ENCODE measurements around the gene PPP1R13B. TPM values are rescaled to one million over a fixed set of nuclear protein-coding genes. Genes with fewer than 3 reads are reported as not detected.

PPP1R13B gene
- total and polyA plus RNA-seq, 8 donors, result 20.9 to 33.9 (median 26.9) TPM

DNA sequence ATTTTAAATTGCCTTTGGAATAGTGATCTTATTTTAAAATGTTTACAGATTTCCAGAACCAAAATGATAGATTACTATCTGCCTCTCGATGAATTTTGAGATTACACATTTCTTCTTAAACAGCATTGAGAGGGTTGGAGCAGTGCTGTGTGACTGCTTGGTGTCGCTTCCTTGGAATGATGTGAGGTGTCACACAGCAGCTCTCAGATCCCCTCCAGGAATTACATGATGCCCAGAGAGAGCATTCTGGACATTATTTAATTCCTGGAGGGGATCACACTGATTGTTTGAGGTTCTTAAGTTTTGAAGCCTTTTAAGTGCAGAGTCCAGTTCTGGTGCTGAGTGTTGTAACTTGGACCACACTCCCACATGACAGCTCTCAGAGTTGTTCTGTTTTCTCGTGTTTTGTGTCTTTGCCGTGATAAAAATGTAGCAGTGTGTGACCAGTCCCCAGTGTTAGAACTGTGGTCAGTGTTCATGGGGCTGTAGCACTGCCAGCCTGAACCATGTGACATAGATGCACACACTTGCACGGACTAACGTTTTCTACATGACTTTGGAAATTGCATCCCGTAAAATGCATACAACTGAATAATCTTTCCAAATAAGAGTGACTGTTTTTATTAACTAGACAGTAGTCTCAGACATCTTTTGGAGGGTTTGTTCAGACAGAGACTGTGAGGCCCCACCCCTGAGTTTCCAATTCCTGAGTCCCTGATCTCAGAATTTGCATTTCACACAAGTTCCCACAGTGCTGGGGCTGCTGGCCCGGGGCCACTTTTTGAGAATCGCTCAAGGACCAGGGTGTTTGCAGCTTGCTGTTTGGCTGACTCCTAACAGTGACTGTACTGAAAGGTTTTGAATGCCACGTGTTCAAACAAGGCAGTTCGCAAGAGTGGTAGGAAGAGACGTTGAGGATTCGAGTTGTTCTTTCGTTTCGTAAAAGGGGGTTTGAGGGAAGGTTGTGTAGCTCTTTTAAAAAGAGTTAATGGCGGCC lies 158.2 kb downstream of the PPP1R13B start:
- Histone ChIP-seq H3K27me3 (no peaks in the 10 kb centered on the region), H3K36me3 (peaks cover 0 to 37% (median 15%) of the 10 kb centered on the region in 3 donors), H3K9me3 (no peaks in the 10 kb centered on the region), H3K4me1 (peaks cover 0 to 6% (median 0%) of the 10 kb centered on the region in 3 donors), H3K27ac (no peak overlapping the region), H3K4me3 (no peak overlapping the region)
- WGBS, 2 donors, result 42 to 54% methylated on average over 16 of the region's 16 CpGs
- TF ChIP-seq, protein P1, sequence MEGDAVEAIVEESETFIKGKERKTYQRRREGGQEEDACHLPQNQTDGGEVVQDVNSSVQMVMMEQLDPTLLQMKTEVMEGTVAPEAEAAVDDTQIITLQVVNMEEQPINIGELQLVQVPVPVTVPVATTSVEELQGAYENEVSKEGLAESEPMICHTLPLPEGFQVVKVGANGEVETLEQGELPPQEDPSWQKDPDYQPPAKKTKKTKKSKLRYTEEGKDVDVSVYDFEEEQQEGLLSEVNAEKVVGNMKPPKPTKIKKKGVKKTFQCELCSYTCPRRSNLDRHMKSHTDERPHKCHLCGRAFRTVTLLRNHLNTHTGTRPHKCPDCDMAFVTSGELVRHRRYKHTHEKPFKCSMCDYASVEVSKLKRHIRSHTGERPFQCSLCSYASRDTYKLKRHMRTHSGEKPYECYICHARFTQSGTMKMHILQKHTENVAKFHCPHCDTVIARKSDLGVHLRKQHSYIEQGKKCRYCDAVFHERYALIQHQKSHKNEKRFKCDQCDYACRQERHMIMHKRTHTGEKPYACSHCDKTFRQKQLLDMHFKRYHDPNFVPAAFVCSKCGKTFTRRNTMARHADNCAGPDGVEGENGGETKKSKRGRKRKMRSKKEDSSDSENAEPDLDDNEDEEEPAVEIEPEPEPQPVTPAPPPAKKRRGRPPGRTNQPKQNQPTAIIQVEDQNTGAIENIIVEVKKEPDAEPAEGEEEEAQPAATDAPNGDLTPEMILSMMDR (IDR thresholded peaks at IDR 0.05), result no peak
- peak; percentile 74 to 82 (median 76) for ATAC-seq
- no peak for FAIRE-seq
- intact Hi-C loops (cut with DNase I), result no loop called here
- peak in 2 of 6 donors; percentile 45 to 59 for DNase-seq

DNA sequence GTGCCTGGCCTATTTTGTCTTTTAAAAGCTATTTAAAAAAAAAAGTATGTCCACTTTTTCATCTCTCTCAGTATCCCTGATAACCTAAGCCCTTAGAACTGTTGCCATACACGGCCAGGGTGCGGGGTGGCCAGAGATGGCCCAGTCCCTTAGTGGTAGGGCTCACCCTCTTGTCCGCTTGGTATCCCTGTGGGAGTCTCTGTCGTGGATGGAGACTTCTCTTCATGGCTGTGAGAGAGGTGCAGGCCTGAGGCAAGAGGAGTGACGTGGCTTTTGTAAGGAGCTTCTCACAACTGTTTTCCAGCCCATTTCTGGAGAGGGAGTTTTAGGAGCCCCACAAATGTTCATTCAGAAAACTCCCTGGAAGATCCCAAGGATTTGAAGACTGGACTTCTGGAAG lies 158.9 kb downstream of the PPP1R13B start:
- ATAC-seq, result no peak
- Histone ChIP-seq H3K27me3 (no peaks in the 10 kb centered on the region), H3K4me1 (peaks cover 0 to 6% (median 0%) of the 10 kb centered on the region in 3 donors), H3K9me3 (no peaks in the 10 kb centered on the region), H3K36me3 (peaks cover 0 to 35% (median 9%) of the 10 kb centered on the region in 3 donors), H3K27ac (no peak overlapping the region), H3K4me3 (no peak overlapping the region)
- TF ChIP-seq, protein P1 (IDR thresholded peaks at IDR 0.05), result no peak
- no peak for FAIRE-seq
- WGBS, 2 donors, result 92 to 93% methylated on average over 5 of the region's 5 CpGs
- intact Hi-C loops (cut with DNase I), result no loop called here
- no peak for DNase-seq

DNA sequence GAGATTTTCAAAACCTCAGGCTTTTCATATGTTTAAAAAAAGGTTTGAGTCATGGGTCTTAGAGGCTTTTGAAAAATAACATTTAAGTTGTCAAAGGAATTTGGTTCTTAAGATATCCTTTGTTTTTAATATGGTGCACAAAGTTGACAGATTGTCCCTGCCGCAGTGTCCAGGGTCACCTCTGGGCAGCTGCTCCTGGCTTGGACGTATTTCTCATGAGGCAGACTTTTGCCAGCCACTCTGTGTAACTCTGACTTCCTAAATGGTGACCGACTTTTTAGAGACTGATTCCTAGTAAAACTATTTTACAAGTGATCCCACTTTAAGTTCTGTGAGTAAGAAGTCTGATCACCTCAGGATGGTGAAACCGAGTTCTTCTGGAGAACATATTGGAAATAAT lies 159.7 kb downstream of the PPP1R13B start:
- no peak for ATAC-seq
- FAIRE-seq, result no peak
- Histone ChIP-seq H3K36me3 (peaks cover 0 to 41% (median 13%) of the 10 kb centered on the region in 3 donors), H3K4me1 (peaks cover 0 to 6% (median 0%) of the 10 kb centered on the region in 3 donors), H3K4me3 (no peak overlapping the region), H3K27me3 (no peaks in the 10 kb centered on the region), H3K9me3 (no peaks in the 10 kb centered on the region), H3K27ac (no peak overlapping the region)
- DNase-seq, result no peak
- 89 to 91% methylated on average over 4 of the region's 4 CpGs for WGBS, 2 donors
- intact Hi-C loops (cut with DNase I), result no loop called here
- TF ChIP-seq, protein P1 (IDR thresholded peaks at IDR 0.05), result no peak

DNA sequence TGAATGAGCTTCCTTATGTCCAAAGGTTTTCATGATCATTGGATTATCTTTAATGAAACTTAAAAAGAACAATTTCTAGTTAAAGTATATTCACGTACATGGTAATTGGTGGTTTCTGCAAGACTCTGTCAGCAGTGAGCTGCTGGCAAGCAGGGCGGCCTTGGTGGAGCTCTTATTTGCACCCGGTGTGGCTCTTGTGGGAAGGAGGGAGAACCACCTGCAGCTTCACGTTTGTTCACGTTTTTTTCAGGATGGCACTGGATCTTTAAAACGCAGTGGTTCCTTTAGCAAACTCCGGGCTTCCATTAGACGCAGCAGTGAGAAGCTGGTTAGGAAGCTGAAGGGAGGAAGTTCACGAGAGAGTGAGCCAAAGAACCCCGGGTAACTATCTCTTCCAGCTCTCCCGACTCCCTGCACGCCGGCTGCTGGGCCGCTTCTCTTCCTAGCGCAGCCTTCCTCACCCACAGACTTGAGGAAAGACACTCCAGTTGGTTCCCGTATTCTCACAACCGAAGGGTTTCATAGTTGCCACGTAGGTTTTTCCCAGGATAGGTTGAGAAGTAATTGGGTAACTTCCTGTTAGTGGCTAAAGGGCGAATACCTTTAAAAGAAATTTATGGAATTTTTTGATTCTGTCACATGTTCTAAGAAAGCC lies 160.4 kb downstream of the PPP1R13B start:
- Histone ChIP-seq H3K4me3 (no peak overlapping the region), H3K36me3 (peaks cover 0 to 41% (median 13%) of the 10 kb centered on the region in 3 donors), H3K4me1 (peaks cover 0 to 6% (median 0%) of the 10 kb centered on the region in 3 donors), H3K9me3 (no peaks in the 10 kb centered on the region), H3K27ac (no peak overlapping the region), H3K27me3 (no peaks in the 10 kb centered on the region)
- WGBS, 2 donors, result 83 to 90% methylated on average over 19 of the region's 19 CpGs
- ATAC-seq, result no peak
- TF ChIP-seq, protein P1 (IDR thresholded peaks at IDR 0.05), result no peak
- DNase-seq, result no peak
- no peak for FAIRE-seq
- intact Hi-C loops (cut with DNase I), result no loop called here
